GM04503 (cell line): Measurements from ENCODE around the gene DLAT.
"Not testable (repeated sequence)": the region's sequence is repeated elsewhere in the genome, so short reads cannot be mapped to it uniquely, and the experiment has no call there.

ENCODE experiments used
- DNase-seq: peaks from one replicate; pipeline ENCODE4 v3.0.0-alpha.2; 2012; ENCODE audit warnings: low read depth

The DLAT gene

DNA sequence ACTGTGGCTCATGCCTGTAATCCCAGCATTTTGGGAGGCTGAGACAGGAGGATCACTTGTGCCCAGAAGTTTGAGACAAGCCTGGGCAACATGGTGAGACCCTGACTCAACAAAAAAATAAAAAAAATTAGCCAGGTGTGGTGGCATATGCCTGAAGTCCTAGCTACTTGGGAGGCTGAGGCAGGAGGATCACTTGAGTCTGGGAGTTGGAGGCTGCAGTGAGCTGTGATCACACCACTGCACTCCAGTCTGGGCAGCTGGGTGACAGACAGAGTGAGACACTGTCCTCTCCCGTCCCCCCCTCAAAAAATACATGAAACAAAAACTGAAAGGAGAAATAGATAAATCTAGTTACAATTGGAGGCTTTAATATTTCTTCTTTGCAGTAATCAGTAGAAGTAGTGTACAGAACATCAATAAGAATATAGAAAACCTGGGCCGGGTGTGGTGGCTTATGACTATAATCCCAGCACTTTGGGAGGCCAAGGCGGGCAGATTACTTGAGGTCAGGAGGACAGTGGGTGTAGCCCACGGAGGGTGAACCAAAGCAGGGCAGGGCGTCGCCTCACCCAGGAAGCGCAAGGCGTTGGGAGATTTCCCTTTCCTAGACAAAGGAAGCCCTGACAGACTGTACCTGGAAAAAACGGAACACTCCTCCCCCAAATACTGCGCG lies 19.6 kb upstream of the DLAT start:
- DNase-seq: no peak

DNA sequence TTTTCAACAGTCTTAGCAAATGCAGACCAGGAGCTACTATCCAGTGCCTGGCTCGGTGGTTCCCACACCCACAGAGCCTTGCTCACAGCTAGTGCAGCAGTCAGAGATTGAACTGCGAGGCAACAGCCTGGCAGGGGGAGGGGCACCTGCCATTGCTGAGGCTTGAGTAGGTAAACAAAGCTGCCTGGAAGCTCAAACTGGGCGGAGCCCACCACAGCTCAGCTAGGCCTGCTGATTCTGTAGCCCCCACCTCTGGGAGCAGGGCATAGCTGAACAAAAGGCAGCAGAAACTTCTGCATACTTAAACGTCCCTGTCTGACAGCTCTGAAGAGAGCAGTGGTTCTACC lies 19.1 kb upstream of the DLAT start:
- DNase-seq: not testable (repeated sequence)

DNA sequence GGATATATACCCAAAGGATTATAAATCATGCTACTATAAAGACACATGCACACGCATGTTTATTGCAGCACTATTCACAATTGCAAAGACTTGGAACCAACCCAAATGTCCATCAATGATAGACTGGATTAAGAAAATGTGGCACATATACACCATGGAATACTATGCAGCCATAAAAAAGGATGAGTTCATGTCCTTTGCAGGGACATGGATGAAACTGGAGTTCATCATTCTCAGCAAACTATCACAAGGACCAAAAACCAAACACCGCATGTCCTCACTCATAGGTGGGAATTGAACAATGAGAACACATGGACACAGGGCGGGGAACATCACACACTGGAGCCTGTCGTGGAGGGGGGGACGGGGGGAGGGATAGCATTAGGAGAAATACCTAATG lies 13.8 kb upstream of the DLAT start:
- not testable (repeated sequence) for DNase-seq

DNA sequence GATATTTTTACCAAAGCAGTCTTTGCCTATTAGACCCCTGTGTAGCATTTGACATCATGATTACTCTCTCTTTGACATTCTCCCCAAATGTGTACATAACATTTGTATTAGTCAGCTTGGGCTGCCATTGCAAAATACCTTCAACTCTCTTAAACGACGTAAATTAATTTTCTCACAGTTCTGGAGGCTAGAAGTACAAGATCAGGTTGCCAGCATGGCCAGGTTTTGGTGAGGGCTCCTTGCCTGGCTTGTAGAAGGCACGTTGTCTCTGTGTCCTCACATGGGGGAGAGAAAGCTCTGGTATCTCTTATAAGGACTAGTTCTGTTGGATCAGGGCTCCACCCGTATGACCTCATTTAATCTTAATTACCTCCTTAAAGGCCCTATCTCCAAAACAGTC lies 12.3 kb upstream of the DLAT start:
- no peak for DNase-seq

DNA sequence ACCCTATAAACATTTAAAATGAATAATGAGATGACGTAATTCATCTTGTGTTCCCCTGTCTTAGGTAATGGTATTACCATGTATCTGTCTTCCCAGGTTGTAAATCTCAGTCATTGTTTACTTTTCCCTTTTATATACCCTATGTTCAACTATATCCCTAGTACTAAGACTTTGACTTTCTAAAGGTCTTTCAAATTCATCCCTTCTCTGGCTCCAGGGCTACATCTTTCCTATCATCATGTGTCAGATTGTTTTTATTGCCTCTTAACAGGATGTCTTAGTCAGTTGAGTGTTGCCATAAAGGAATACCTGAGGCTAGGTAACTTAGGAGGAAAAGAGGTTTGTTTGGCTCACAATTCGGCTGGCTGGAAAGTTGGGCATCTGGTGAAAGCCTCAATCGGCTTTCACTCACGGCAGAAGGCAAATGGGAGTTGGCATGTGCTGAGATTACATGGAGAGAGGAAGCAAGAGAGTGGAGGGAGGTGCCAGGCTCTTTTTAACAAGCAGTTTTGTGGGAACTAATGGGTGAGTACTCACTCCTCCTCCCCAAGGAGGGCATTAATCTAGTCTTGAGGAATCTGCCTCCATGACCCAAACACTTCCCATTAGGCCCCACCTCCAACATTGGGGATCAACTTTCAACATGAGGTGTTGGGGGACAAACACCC lies 11.6 kb upstream of the DLAT start:
- DNase-seq: no peak

DNA sequence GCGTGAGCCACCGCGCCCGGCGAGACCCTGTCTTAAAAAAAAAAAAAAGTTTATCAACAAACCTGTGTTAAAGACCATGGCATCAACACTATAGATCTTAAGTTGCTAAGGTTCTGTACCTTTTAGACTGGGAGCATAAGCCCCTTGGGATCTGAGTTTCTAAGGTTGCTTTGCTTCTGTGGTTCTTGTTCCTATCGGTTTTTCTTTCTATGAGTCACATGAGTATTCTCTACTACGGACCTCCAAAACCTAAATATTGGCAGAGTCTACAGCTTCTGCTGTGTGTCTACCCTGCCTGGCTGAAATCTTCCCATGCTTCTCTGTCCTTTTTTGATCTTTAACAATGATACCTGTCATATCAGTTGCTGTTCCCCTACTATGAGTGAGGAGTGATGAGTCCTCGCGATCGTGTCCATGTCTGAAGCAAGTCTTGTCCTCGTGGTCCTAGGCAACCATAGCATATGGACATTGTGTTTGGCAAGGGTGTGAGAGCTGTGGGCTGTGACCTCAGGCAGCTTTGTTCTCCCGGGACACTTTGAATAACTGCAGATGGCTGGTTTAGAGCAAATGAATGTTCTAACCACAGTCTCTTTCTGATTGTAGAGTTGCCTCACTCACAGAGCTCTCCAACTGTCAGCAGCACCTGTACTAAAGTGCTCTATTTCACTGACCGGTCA lies 9.0 kb upstream of the DLAT start:
- peak; percentile 37 for DNase-seq

DNA sequence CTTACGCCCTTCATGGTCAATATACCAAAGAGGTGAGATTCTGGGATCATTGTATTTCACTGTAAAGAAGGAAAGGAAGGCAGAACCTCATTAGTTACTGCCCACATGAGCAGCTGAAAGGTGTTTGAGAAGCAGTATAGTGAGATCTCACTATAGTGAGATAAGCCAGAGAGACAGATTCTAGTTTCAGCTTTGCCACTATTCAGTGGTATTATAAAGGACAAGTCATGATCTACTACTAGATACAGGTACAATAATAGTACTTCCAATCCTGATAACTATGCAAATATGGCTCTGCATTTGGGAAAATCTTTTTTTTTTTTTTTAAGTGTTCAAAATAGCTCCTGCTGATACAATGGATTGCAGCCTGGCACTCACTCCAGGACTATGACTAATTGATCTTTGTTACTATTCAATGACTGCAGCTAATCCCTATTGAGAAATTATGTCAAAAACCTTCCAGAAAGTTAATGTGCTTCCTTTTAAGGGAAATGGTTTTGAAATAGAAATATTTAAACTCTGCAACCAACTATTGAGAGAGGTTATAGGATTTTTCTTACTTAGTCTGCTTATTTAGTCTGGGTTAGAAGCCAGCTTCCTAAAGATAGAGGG lies 8.3 kb upstream of the DLAT start:
- peak; percentile 69 for DNase-seq

DNA sequence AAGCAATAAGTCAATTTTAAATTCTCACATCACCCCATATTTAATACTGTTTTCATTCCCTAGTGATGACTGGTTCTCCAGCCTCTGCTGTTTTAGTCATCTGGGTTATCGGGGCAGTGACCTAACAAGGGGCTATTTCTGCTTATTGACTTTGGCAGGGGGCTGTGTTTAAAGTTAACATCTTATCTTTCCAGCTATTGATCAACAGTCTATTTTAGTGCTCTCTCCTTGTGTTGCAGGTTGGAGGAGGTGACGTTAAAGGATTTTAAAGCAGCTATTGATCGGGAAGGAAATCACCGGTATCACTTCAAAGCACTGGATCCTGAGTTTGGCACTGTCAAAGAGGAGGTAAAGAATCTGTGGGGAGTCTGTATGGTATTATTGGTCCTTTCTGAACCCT lies 7.7 kb upstream of the DLAT start:
- peak; percentile 27 for DNase-seq

DNA sequence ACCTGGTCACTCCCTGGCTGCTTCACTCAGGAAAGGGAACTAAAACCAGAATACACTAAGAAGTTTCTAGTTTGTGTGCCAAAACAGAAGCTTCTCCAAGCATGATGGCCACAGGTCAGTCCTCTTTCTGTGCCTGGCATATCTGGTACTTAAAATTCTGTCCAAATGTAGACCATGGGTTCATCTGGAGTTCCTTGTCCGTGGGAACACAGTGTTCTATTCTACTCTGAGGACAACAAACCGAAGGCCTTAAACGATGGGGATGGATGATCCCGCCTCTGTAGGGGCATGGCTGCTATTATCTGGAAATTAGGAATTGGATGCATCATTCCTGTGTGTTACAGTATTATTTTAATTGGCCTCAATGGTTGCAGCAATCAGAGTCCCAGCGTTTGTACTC lies 6.1 kb upstream of the DLAT start:
- DNase-seq: no peak

DNA sequence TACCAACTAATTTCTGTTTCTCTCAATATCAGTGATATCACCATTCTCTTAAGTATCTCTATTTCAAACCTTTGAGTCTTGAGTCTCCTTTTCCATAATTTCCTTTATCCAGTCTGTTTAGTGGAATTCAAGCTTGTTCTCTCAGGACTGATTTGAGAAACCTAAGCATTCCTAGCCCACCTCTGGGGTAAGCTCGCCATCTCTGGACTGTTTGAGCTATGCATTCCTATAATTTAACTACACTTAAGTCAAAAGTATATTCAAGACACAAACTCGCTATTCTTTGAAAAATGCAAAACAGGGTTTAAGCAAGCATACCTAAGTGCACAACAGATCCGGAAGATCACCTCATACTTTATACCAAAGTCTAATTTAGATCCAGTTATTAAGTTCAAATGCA lies 2.1 kb upstream of the DLAT start:
- no peak for DNase-seq

DNA sequence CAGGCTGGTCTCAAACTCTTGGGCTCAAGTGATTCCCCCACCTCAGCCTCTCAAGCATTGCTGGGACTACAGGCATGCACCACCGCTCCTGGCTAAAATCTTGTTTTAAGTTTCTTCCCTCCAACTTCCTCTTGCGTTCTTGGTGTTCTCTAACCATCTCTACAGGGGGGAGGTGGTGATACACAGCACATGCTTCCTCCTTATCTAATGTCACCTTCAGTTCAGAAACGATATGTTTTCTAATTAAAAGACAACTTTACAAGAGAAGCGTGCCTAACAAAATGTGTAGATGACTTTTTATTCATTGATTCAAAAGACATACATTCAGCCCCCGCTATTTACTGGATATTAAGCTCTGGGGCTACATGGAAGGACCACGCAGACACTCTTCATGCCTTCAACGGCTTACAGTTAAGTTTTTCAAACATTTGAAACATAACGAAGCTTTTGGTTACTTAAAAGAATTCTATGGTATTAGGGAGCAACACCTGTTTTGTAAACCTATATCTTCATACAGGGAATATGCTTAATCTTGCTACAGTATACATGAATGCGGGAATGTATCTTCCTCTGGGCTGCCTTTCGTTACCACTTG lies 933 bp upstream of the DLAT start:
- DNase-seq: no peak

DNA sequence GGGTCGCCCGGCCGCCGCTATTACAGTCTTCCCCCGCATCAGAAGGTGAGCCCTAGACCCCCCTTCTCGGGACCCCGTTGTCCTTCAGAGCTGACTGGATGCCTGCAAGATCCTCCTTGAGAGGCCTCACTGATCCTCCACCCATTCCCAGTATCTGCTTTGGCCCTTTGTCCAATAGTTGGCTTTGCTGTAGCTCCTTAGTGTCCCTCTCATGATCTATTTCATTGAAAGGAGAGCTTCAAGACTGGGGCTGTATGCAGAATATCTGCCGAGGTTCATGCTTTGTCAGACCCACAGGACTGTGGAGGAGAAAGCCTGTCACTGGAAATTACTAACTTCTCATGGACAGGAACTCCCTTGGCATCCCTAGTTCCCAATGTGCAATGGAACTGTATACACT lies 499 bp downstream of the DLAT start:
- DNase-seq: peak; percentile 12

DNA sequence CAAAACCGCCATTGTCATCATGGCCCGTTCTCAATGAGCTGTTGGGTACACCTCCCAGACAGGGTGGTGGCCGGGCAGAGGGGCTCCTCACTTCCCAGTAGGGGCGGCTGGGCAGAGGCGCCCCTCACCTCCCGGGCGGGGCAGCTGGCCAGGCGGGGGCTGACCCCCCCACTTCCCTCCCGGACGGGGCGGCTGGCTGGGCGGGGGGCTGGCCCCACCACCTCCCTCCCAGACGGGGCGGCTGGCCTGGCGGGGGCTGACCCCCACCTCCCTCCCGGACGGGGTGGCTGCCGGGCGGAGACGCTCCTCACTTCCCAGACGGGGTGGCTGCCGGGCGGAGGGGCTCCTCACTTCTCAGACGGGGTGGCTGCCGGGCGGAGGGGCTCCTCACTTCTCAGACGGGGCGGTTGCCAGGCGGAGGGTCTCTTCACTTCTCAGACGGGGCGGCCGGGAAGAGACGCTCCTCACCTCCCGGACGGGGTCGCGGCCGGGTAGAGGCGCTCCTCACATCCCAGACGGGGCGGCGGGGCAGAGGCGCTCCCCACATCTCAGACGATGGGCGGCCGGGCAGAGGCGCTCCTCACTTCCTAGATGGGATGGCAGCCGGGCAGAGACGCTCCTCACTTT lies 1.7 kb downstream of the DLAT start:
- not testable (repeated sequence) for DNase-seq

DNA sequence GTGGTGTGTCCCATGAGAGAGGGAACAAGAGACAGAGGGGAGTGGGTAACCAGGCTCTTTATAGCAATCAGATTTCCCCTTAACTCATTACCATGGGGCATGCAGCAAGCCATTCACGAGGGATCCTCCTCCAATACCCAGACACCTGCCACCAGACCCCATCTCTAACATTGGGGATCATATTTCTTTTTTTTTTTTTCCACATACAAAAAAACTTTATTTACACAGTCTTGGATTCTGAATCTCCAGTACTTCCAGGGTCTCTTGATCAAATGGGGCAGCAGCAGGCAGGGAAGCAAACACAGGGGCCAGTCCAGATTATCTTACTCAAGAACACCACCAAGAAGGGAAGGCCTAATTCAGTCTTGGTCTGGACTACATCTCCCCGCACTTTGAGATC lies 4.3 kb downstream of the DLAT start:
- DNase-seq: no peak

DNA sequence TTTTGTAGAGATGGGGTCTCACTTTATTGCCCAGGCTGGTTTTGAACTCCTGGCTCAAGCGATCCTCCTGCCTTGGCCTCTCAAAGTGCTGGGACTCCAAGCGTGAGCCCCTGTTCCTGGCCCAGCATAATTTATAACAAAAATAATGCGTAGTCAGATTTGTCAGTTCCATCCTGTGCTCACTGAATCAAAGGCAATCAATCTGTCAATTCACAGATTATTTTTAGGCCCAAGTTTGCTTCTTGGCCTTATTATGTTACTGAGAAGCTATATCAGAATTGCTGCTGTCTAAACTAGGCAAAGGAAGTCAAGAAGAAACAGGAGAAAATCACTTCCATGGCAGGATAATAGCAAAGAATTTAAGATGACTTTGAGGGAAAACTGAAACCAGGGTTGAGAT lies 8.7 kb downstream of the DLAT start:
- DNase-seq: no peak

DNA sequence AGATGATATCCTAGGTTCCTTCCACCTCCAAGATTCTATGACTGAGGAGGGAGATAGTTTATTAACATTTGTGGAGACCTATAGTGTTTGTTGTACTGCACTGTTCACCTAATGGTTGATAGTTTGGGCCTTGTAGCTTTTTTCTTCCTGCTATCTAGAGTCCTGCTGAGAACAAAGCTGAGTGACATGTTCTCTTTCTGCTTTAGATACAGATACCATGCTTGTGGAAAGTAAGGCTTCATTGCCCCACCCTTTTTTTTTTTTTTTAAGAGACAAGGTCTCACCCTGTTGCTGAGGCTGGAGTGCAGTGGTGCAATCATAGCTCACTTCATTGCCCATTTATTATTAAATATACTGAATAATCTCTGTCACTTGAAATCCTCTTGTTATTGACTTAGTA lies 12.3 kb downstream of the DLAT start:
- no peak for DNase-seq

DNA sequence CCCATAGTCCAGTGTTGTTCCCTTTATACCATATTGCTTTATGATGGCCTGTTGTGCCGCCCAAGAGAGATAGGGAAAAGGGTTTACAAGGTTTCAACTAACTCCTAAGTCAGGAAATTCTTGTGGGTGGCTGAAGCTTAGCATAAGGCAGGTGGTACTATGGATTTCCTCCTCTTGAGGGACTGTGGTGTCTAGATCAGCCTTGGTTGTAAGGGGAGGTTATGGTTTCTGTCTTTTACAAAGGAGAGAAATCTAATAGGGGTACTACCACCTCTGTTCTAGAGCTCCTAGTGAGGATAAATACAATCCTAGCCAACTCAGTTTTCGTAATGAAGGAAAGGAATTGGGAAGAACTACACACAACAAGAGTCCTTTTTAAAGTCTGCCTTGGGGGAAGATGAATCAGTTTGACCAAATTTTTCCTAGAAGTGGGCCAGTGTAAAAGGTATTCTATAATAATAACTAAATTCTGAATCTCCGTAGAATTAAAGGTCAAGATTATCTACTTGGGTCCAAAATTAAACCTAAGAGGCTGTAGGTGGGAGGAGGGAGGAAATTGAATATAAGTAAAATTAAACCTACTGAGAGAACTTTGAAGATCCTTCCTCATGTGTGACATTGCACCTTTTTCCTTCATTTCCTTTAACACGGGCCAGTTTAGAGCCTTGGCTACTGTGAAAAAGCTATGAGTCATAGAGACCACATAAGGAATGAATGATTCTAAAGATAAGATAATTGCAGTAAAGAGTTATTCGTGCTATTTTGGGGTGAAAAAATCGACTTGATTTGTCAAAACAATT lies 17.2 kb downstream of the DLAT start:
- DNase-seq: no peak

DNA sequence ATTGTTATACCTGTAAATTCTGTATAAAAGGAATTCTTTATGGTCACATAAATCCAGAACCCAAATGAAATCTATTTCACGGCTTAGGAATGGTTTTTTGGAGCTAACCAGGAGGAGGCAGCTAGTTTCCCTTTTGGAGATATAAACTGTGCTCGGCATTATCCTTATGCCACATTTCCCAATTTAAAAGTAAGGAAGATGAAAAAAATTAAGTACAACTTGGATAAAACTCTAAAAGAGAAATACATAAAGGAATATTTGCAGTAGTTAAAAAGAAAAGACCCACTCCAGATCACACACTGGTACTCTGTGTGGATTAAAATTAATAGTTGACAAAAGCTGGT lies 17.7 kb downstream of the DLAT start:
- no peak for DNase-seq

DNA sequence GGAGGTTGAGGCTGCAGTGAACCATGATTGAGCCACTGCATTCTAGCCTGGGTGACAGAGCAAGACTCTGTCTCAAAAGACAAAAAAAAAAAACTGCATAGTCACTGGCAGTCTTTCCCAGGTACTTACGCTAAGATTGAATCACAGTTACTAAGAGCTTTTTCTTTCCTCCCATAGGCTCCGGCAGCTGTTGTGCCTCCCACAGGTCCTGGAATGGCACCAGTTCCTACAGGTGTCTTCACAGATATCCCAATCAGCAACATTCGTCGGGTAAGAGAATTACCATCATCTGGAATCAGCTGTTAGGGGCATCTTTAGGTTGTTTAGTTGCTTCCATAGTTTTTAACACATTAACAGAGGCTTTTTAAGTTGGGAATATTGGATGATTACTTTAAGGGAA lies 19.8 kb downstream of the DLAT start:
- no peak for DNase-seq

DNA sequence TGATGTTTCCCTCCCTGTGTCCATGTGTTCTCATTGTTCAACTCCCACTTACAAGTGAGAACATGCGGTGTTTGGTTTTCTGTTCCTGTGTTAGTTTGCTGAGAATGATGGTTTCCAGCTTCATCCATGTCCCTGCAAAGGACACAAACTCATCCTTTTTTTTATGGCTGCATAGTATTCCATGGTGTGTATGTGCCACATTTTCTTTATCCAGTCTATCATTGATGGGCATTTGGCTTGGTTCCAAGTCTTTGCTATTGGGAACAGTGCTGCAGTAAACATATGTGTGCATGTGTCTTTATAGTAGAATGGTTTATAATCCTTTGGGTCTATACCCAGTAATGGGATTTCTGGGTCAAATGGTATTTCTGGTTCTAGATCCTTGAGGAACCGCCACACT lies 21.4 kb downstream of the DLAT start:
- not testable (repeated sequence) for DNase-seq

DNA sequence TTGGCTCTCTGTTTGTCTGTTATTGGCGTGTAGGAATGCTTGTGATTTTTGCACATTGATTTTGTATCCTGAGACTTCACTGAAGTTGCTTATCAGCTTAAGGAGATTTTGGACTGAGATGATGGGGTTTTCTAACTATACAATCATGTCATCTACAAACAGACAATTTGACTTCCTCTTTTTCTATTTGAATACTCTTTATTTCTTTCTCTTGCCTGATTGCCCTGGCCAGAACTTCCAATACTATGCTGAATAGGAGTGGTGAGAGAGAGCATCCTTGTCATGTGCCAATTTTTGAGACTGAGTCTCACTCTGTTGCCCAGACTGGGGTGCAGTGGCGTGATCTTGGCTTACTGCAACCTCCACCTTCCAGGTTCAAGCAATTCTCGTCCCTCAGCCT lies 23.0 kb downstream of the DLAT start:
- not testable (repeated sequence) for DNase-seq

DNA sequence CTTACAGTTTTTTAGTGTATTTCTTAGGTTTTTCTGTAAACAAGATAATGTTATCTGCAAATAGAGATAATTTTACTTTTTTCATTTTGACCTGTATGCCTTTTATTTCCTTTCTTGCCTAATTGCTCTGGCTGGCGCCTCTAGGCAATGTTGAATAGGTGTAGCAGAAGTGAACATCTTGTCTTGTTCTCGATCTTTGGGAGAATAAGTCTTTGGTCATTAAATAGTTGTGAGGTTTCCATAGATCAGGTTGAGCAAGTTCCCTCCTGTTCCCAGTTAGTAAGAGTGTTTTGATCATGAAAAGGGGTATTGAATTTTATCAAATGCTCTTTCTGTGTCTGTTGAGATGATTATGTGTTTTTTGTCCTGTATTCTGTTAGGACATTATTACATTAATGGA lies 24.6 kb downstream of the DLAT start:
- DNase-seq: no peak
